Activated naive CD4-positive, alpha-beta T cell treated with anti-CD3 and anti-CD28 coated beads, Interleukin-2, amount 50 U/mL, for 24 hours (primary cell): ENCODE data around the gene UPB1.

Experiments used
- H3K27ac Mint-ChIP-seq: one replicate; pipeline ENCODE4 v1.8.0; 2021; ENCODE audit warnings: mild to moderate bottlenecking, mixed read lengths
- H3K27me3 Mint-ChIP-seq: one replicate; pipeline ENCODE4 v1.8.0; 2021; ENCODE audit warnings: mixed read lengths
- H3K36me3 Mint-ChIP-seq: one replicate; pipeline ENCODE4 v1.8.0; 2021; ENCODE audit warnings: mixed read lengths
- H3K4me1 Mint-ChIP-seq: one replicate; pipeline ENCODE4 v1.8.0; 2021; ENCODE audit warnings: mixed read lengths
- H3K4me3 Mint-ChIP-seq: one replicate; pipeline ENCODE4 v1.8.0; 2021; ENCODE audit warnings: mild to moderate bottlenecking, mixed read lengths
- H3K9me3 Mint-ChIP-seq: one replicate; pipeline ENCODE4 v1.8.0; 2021; ENCODE audit warnings: mixed read lengths

Gene UPB1

GRCh38 chr22:24494528-24495364 lies at the start of gene UPB1:
TSS of gene UPB1 (plus strand) at chr22:24495332. CDS start at chr22:24495404, 72 bp downstream.
- no peak within 1 kb of the TSS for H3K27ac Mint-ChIP-seq
- no peaks in the 10 kb centered on the region for H3K9me3 Mint-ChIP-seq
- H3K4me1 Mint-ChIP-seq, result peaks cover 11% of the 10 kb centered on the region
- peaks cover 15% of the 10 kb centered on the region for H3K27me3 Mint-ChIP-seq
- H3K4me3 Mint-ChIP-seq, result no peak within 1 kb of the TSS
- H3K36me3 Mint-ChIP-seq, result no peaks in the 10 kb centered on the region

GRCh38 chr22:24445481-24446259 lies 49.5 kb upstream of the UPB1 start:
- H3K4me1 Mint-ChIP-seq, result peaks cover 35% of the 10 kb centered on the region
- H3K9me3 Mint-ChIP-seq, result no peaks in the 10 kb centered on the region
- peaks cover 7% of the 10 kb centered on the region for H3K36me3 Mint-ChIP-seq
- no peak overlapping the region for H3K27ac Mint-ChIP-seq
- H3K27me3 Mint-ChIP-seq, result no peaks in the 10 kb centered on the region
- no peak overlapping the region for H3K4me3 Mint-ChIP-seq

GRCh38 chr22:24446260-24446611 lies 48.9 kb upstream of the UPB1 start:
- Mint-ChIP-seq H3K4me1 (peaks cover 30% of the 10 kb centered on the region), H3K4me3 (no peak overlapping the region), H3K27me3 (no peaks in the 10 kb centered on the region), H3K36me3 (peaks cover 3% of the 10 kb centered on the region), H3K27ac (peak overlapping the region; percentile 84), H3K9me3 (no peaks in the 10 kb centered on the region)

GRCh38 chr22:24450610-24451009 lies 44.5 kb upstream of the UPB1 start:
- H3K4me1 Mint-ChIP-seq, result peaks cover 12% of the 10 kb centered on the region
- H3K27me3 Mint-ChIP-seq, result no peaks in the 10 kb centered on the region
- H3K27ac Mint-ChIP-seq, result no peak overlapping the region
- H3K4me3 Mint-ChIP-seq, result no peak overlapping the region
- peaks cover 1% of the 10 kb centered on the region for H3K36me3 Mint-ChIP-seq
- H3K9me3 Mint-ChIP-seq, result no peaks in the 10 kb centered on the region

GRCh38 chr22:24451162-24451561 lies 44.0 kb upstream of the UPB1 start:
- no peak overlapping the region for H3K27ac Mint-ChIP-seq
- peaks cover 1% of the 10 kb centered on the region for H3K36me3 Mint-ChIP-seq
- no peaks in the 10 kb centered on the region for H3K27me3 Mint-ChIP-seq

GRCh38 chr22:24453853-24454252 lies 41.3 kb upstream of the UPB1 start:
- Mint-ChIP-seq H3K27me3 (no peaks in the 10 kb centered on the region), H3K27ac (no peak overlapping the region), H3K36me3 (peaks cover 1% of the 10 kb centered on the region), H3K4me1 (no peaks in the 10 kb centered on the region), H3K9me3 (no peaks in the 10 kb centered on the region), H3K4me3 (no peak overlapping the region)

More at GRCh38 chr22:24451162-24451561, 44.0 kb upstream of the UPB1 start:
- Mint-ChIP-seq H3K9me3 (no peaks in the 10 kb centered on the region), H3K4me3 (no peak overlapping the region), H3K4me1 (peaks cover 7% of the 10 kb centered on the region)

GRCh38 chr22:24455039-24455438 lies 40.1 kb upstream of the UPB1 start:
- H3K4me1 Mint-ChIP-seq, result no peaks in the 10 kb centered on the region
- no peaks in the 10 kb centered on the region for H3K9me3 Mint-ChIP-seq
- H3K4me3 Mint-ChIP-seq, result no peak overlapping the region
- no peak overlapping the region for H3K27ac Mint-ChIP-seq
- H3K36me3 Mint-ChIP-seq, result peaks cover 1% of the 10 kb centered on the region
- no peaks in the 10 kb centered on the region for H3K27me3 Mint-ChIP-seq

GRCh38 chr22:24455751-24456426 lies 39.2 kb upstream of the UPB1 start:
- peaks cover 1% of the 10 kb centered on the region for H3K36me3 Mint-ChIP-seq
- peak overlapping the region; percentile 15 for H3K27ac Mint-ChIP-seq
- no peaks in the 10 kb centered on the region for H3K27me3 Mint-ChIP-seq
- H3K9me3 Mint-ChIP-seq, result no peaks in the 10 kb centered on the region
- H3K4me3 Mint-ChIP-seq, result no peak overlapping the region
- H3K4me1 Mint-ChIP-seq, result no peaks in the 10 kb centered on the region

- no peaks in the 10 kb centered on the region for H3K9me3 Mint-ChIP-seq
- H3K36me3 Mint-ChIP-seq, result no peaks in the 10 kb centered on the region
- H3K4me3 Mint-ChIP-seq, result no peak overlapping the region
- no peaks in the 10 kb centered on the region for H3K27me3 Mint-ChIP-seq
- H3K27ac Mint-ChIP-seq, result no peak overlapping the region
- H3K4me1 Mint-ChIP-seq, result no peaks in the 10 kb centered on the region
These were observed 37.2 kb upstream of the UPB1 start for GRCh38 chr22:24457894-24458420.

- no peak overlapping the region for H3K27ac Mint-ChIP-seq
- no peaks in the 10 kb centered on the region for H3K9me3 Mint-ChIP-seq
These were observed 35.2 kb upstream of the UPB1 start for GRCh38 chr22:24459911-24460310.

GRCh38 chr22:24460418-24461089 lies 34.6 kb upstream of the UPB1 start:
- no peaks in the 10 kb centered on the region for H3K9me3 Mint-ChIP-seq
- H3K4me3 Mint-ChIP-seq, result no peak overlapping the region
- H3K4me1 Mint-ChIP-seq, result peaks cover 2% of the 10 kb centered on the region
- H3K27me3 Mint-ChIP-seq, result no peaks in the 10 kb centered on the region
- no peak overlapping the region for H3K27ac Mint-ChIP-seq
- no peaks in the 10 kb centered on the region for H3K36me3 Mint-ChIP-seq

More at GRCh38 chr22:24459911-24460310, 35.2 kb upstream of the UPB1 start:
- no peaks in the 10 kb centered on the region for H3K4me1 Mint-ChIP-seq
- H3K36me3 Mint-ChIP-seq, result no peaks in the 10 kb centered on the region
- no peaks in the 10 kb centered on the region for H3K27me3 Mint-ChIP-seq
- H3K4me3 Mint-ChIP-seq, result no peak overlapping the region

GRCh38 chr22:24463071-24463760 lies 31.9 kb upstream of the UPB1 start:
- Mint-ChIP-seq H3K4me3 (no peak overlapping the region), H3K27me3 (no peaks in the 10 kb centered on the region), H3K9me3 (no peaks in the 10 kb centered on the region), H3K36me3 (no peaks in the 10 kb centered on the region), H3K27ac (no peak overlapping the region), H3K4me1 (peaks cover 4% of the 10 kb centered on the region)

GRCh38 chr22:24465566-24465965 lies 29.6 kb upstream of the UPB1 start:
- Mint-ChIP-seq H3K36me3 (no peaks in the 10 kb centered on the region), H3K4me3 (no peak overlapping the region), H3K4me1 (peaks cover 4% of the 10 kb centered on the region), H3K9me3 (no peaks in the 10 kb centered on the region), H3K27me3 (no peaks in the 10 kb centered on the region), H3K27ac (peak overlapping the region; percentile 14)

- Mint-ChIP-seq H3K4me3 (no peak overlapping the region), H3K27me3 (no peaks in the 10 kb centered on the region), H3K9me3 (no peaks in the 10 kb centered on the region), H3K4me1 (peaks cover 4% of the 10 kb centered on the region), H3K36me3 (no peaks in the 10 kb centered on the region), H3K27ac (no peak overlapping the region)
These were observed 29.2 kb upstream of the UPB1 start for GRCh38 chr22:24465975-24466374.
